Measurements from ENCODE around the gene CCL25. TPM values are rescaled to one million over a fixed set of nuclear protein-coding genes. Genes with fewer than 3 reads are reported as not detected.
"Not testable (repeated sequence)": the region's sequence is repeated elsewhere in the genome, so short reads cannot be mapped to it uniquely, and the experiment has no call there.

The CCL25 gene
- polyA plus RNA-seq, 1 of the 3 experiments (the other 2 are of a cell fraction) = not detected

DNA sequence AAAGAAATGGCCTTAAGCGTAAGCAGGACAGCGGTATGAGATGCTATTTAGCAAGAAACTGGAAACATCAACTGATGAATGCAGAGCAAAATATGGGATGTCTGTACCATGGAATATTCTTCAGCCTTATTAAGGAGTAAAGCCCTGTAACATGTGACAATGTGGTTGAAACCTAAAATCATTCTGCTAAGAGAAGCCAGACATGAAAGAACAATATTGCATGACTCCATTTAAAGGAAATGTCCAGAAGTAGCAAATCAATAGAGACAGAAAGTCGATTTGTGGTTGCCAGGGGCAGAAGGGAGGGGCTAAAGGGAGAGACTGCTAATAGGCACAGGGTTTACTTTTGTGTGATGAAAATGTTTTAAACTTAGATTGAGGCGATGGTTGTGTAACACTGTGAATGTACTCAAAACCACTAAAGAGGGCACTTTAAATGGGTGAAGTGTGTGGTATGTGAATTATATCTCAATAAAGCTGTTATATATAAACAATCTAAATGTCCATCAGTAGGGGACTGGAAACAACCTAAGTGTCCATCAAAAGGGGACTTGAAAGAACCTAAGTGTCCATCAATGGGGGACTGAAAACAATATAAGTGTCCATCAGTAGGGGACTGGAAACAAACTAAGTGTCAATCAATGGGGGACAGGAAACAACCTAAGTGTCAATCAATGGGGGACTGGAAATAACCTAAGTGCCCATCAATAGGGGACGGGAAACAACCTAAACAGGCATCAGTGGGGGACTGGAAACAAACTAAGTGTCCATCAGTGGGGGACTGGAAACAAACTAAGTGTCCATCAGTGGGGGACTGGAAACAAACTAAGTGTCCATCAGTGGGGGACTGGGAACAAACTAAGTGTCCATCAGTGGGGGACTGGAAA is 45.4 kb downstream of the CCL25 start (continued):
- no peak for TF ChIP-seq RAD21 (IDR thresholded peaks at IDR 0.05; ENCODE audit: low read length)
- no peak for TF ChIP-seq GABPA (IDR thresholded peaks at IDR 0.05; ENCODE audit: low read depth)
- no peak for TF ChIP-seq SMC3 (IDR thresholded peaks at IDR 0.05; ENCODE audit: low read depth, low read length)
- no peak for TF ChIP-seq YY1 (IDR thresholded peaks at IDR 0.05; ENCODE audit: low read depth)
- TF ChIP-seq RCOR1 (IDR thresholded peaks at IDR 0.05; ENCODE audit: low read length) = no peak

DNA sequence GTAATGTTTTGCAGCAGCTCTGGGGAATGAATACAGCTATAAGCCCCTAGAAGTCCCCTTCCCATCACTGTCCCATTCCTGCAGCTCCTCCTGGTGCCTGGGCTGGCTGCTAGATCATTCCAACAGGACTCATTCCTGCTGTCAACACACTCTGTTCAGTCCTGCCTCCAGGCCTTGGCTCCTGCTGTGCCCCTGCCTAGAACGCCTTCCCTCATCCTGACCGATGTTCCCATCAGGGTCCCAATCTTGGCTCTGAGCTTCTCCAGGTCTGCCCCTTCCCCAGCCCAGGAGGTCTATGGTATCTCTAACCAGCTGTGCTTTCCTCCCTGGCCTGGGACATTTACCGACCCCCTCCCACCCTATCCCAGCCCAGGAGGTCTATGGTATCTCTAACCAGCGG is 48.8 kb downstream of the CCL25 start:
- no peaks in the 10 kb centered on the region for H3K36me3 ChIP-seq (replicated peaks in 1 of 2; ENCODE audit: control insufficient read depth in 1 of 2, insufficient read depth in 2 of 2, low read length in 1 of 2)
- H3K4me2 ChIP-seq = no peak overlapping the region
- no peak overlapping the region for H3K4me3 ChIP-seq (ENCODE audit: low read depth in 2 of 2, low read length in 1 of 2)
- H3K4me1 ChIP-seq (ENCODE audit: control insufficient read depth in 1 of 2, insufficient read depth in 2 of 2, low read depth in 1 of 2, low read length in 1 of 2) = no peaks in the 10 kb centered on the region
- TF ChIP-seq TEAD4 (IDR thresholded peaks at IDR 0.05; ENCODE audit: borderline replicate concordance, insufficient read depth) (no peak), SMC3 (IDR thresholded peaks at IDR 0.05; ENCODE audit: low read depth, low read length) (no peak), RCOR1 (IDR thresholded peaks at IDR 0.05; ENCODE audit: low read length) (no peak), MXI1 (IDR thresholded peaks at IDR 0.05; ENCODE audit: low read depth, low read length) (no peak), EP300 (IDR thresholded peaks at IDR 0.05; ENCODE audit: borderline replicate concordance in 1 of 2, low read depth in 1 of 2, low read length in 1 of 2) (no peak), RAD21 (IDR thresholded peaks at IDR 0.05; ENCODE audit: low read length) (no peak)
- TF ChIP-seq, protein P1, sequence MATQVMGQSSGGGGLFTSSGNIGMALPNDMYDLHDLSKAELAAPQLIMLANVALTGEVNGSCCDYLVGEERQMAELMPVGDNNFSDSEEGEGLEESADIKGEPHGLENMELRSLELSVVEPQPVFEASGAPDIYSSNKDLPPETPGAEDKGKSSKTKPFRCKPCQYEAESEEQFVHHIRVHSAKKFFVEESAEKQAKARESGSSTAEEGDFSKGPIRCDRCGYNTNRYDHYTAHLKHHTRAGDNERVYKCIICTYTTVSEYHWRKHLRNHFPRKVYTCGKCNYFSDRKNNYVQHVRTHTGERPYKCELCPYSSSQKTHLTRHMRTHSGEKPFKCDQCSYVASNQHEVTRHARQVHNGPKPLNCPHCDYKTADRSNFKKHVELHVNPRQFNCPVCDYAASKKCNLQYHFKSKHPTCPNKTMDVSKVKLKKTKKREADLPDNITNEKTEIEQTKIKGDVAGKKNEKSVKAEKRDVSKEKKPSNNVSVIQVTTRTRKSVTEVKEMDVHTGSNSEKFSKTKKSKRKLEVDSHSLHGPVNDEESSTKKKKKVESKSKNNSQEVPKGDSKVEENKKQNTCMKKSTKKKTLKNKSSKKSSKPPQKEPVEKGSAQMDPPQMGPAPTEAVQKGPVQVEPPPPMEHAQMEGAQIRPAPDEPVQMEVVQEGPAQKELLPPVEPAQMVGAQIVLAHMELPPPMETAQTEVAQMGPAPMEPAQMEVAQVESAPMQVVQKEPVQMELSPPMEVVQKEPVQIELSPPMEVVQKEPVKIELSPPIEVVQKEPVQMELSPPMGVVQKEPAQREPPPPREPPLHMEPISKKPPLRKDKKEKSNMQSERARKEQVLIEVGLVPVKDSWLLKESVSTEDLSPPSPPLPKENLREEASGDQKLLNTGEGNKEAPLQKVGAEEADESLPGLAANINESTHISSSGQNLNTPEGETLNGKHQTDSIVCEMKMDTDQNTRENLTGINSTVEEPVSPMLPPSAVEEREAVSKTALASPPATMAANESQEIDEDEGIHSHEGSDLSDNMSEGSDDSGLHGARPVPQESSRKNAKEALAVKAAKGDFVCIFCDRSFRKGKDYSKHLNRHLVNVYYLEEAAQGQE (IDR thresholded peaks at IDR 0.05; ENCODE audit: low read depth, low read length) = no peak
- TF ChIP-seq, protein P2, sequence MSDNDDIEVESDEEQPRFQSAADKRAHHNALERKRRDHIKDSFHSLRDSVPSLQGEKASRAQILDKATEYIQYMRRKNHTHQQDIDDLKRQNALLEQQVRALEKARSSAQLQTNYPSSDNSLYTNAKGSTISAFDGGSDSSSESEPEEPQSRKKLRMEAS (IDR thresholded peaks at IDR 0.05; ENCODE audit: low read depth) = no peak
- TF ChIP-seq, protein P3, sequence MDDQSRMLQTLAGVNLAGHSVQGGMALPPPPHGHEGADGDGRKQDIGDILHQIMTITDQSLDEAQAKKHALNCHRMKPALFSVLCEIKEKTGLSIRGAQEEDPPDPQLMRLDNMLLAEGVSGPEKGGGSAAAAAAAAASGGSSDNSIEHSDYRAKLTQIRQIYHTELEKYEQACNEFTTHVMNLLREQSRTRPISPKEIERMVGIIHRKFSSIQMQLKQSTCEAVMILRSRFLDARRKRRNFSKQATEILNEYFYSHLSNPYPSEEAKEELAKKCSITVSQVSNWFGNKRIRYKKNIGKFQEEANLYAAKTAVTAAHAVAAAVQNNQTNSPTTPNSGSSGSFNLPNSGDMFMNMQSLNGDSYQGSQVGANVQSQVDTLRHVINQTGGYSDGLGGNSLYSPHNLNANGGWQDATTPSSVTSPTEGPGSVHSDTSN (IDR thresholded peaks at IDR 0.05) = no peak
- TF ChIP-seq, protein P4, sequence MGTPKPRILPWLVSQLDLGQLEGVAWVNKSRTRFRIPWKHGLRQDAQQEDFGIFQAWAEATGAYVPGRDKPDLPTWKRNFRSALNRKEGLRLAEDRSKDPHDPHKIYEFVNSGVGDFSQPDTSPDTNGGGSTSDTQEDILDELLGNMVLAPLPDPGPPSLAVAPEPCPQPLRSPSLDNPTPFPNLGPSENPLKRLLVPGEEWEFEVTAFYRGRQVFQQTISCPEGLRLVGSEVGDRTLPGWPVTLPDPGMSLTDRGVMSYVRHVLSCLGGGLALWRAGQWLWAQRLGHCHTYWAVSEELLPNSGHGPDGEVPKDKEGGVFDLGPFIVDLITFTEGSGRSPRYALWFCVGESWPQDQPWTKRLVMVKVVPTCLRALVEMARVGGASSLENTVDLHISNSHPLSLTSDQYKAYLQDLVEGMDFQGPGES (IDR thresholded peaks at IDR 0.05; ENCODE audit: low read depth, low read length) = no peak
- no peaks in the 10 kb centered on the region for H3K27me3 ChIP-seq (ENCODE audit: insufficient read depth)
- no peak for DNase-seq
- H3K9me2 ChIP-seq = no peaks in the 10 kb centered on the region
- POLR2A ChIA-PET = interaction anchor here (0.5 kb wide), 1 partner anchor 1941 kb away, joined by 3 read pairs; no protein-coding TSS in a partner anchor
- no peaks in the 10 kb centered on the region for H3K79me2 ChIP-seq (ENCODE audit: insufficient read depth)
- H3F3A ChIP-seq (replicated peaks; ENCODE audit: insufficient read depth) = no peaks in the 10 kb centered on the region
- H3K9me3 ChIP-seq = no peaks in the 10 kb centered on the region
- no peak overlapping the region for H2AFZ ChIP-seq (ENCODE audit: low read depth)
- no peak overlapping the region for H3K27ac ChIP-seq (ENCODE audit: low read depth in 2 of 2, low read length in 1 of 2)
- CTCF ChIA-PET = no interaction called here
- WGBS (ENCODE audit: low lambda C conversion rate) = 10% methylated on average over 2 of the region's 4 CpGs
- H3K9ac ChIP-seq = no peak overlapping the region
- no peaks in the 10 kb centered on the region for H4K20me1 ChIP-seq (ENCODE audit: insufficient read depth)

DNA sequence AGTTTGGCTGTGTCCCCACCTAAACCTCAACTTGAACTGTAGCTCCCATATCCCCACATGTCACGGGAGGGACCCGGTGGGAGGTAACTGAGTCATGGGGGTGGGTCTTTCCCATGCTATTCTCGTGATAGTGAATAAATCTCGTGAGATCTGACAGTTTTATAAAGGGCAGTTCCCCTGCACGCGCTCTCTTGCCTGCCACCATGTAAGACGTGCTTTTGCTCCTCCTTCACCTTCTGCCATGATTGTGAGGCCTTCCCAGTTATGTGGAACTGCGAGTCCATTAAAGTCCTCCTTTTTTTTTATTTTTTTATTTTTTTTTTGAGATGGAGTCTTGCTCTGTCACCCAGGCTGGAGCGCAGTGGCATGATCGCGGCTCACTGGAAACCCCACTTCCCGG is 49.4 kb downstream of the CCL25 start:
- POLR2A ChIA-PET; H2AFZ ChIP-seq (ENCODE audit: low read depth): not testable (repeated sequence)
- CTCF ChIA-PET = interaction anchor here (0.9 kb wide), 1 partner anchor 302 kb away, joined by 3 read pairs; no protein-coding TSS in a partner anchor

More for the DNA sequence above, 49.4 kb downstream of the CCL25 start:
- H3K79me2 ChIP-seq (ENCODE audit: insufficient read depth); H3K27me3 ChIP-seq (ENCODE audit: insufficient read depth); H3K27ac ChIP-seq (ENCODE audit: low read depth in 2 of 2, low read length in 1 of 2); H3K4me1 ChIP-seq (ENCODE audit: control insufficient read depth in 1 of 2, insufficient read depth in 2 of 2, low read depth in 1 of 2, low read length in 1 of 2); H3K4me2 ChIP-seq; H3K9me2 ChIP-seq; DNase-seq; H3K4me3 ChIP-seq (ENCODE audit: low read depth in 2 of 2, low read length in 1 of 2); H3K9me3 ChIP-seq; H4K20me1 ChIP-seq (ENCODE audit: insufficient read depth); H3F3A ChIP-seq (replicated peaks; ENCODE audit: insufficient read depth); H3K9ac ChIP-seq; H3K36me3 ChIP-seq (replicated peaks in 1 of 2; ENCODE audit: control insufficient read depth in 1 of 2, insufficient read depth in 2 of 2, low read length in 1 of 2): not testable (repeated sequence)
- 53% methylated on average over 12 of the region's 12 CpGs for WGBS (ENCODE audit: low lambda C conversion rate)

All from SK-N-SH (cell line).